Activated CD4-positive, alpha-beta T cell treated with anti-CD3 and anti-CD28 coated beads for 1 hour (primary cell): Measurements from ENCODE around the gene RASGRF2.

Experiments used
- DNase-seq: peaks from one replicate; pipeline ENCODE4 v3.0.0-alpha.2; 2020

Gene RASGRF2

GRCh38 chr5:80956272-80956671 lies 3.9 kb upstream of the RASGRF2 start:
- DNase-seq, result no peak

DNA sequence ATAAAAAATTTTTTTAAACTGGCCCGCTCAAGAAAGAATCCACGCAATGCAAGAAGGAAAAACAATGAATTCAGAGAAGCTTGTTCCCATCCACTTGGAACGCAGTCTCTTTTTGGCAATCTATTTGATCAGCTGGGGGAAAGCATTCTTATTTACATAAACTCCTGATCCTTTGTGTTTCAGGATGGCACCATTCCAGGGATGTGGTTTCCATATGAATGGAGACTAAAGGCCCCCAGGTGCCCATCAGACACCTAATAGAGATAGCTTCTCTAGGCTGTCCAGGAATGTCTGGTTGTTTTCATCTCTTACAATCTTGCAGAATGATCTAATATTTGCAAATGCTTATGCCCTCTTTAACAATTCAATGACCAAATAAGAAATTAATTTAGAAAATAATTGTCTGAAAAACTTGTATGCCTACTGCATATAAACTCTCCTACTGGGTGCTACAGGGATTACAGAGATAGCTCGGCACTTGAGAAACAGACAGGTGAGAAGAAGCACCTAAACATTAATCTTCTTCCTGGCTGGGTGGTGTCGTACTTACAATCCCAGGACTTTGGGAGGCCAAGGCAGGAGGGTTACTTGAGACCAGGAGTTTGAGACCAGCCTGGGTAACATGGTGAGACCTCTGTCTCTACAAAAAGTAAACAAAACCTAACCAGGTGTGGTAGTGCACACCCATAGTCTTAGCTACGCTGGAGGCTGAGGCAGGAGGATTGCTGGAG lies 3.0 kb upstream of the RASGRF2 start:
- DNase-seq, result no peak

DNA sequence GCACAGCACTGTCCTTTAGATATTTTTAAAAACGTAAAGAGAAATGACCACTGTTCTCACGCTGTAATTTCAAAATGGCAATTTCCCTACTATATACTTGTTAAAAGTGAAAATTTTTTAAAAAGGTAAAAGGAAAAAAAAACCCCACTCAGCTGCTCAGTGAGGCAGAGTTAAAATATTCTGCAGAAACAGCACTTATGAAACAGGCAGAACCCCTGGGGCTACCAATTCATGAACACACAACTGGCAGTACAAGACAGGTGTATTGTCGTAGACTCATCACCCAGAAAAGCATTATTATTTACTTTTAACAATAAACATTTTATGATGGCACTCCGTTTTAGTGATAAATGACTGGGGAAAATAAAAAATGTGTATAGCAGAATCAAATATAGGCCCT lies 1.5 kb upstream of the RASGRF2 start:
- DNase-seq, result no peak

DNA sequence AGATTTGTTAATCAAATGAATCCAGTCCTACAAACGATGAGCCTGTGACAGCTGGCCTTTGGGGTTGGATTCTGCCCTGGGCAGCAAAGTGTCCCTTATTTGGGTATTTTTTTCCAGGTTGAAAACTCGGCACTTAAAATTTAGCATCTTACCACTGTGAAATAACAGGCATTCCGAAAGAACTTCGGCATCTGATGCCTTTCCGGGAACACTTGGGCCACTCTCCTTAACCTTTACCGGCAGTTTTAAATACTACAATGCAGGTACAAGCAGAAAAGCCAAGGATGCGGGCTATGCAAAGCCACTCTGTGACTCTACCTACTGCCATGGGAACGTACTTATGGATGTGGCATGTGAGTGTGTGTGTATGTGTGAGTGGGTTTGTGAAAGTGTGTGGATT lies 1.0 kb upstream of the RASGRF2 start:
- no peak for DNase-seq

DNA sequence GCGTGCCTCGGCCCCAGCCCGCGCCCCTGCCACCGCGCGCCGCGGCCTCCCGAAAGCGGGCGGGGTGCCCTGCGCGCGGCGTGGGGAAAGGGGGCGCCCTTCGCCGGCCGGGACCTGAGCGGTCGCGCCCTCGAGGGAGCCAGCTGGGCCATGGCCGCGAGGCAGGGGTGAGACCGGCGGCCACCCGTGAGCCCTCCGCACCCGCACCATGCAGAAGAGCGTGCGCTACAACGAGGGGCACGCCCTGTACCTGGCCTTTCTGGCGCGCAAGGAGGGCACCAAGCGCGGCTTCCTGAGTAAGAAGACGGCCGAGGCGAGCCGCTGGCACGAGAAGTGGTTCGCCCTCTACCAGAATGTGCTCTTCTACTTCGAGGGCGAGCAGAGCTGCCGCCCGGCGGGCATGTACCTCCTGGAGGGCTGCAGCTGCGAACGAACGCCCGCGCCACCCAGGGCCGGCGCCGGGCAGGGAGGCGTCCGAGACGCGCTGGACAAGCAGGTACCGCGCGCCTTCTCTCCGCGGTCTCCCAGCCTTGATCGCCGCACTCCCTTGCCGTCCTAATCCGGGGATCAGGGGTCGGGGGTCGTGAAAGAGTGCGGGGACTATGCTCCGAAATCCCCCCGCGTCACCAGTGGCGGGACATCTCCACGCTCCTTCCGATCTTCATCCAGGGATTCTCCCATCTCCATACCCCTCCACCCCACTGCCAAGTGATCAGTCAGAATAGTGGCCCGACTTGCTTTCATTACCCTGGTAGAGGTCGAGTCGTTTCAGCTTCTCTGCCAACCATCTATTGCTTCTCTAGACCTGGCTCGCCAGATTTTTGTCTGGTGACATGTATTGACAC lies 590 bp downstream of the RASGRF2 start:
- peak; percentile 26 for DNase-seq

GRCh38 chr5:80961376-80962281 lies 1.5 kb downstream of the RASGRF2 start:
- peak; percentile 20 for DNase-seq

GRCh38 chr5:80962630-80963520 lies 2.7 kb downstream of the RASGRF2 start:
- DNase-seq, result no peak

DNA sequence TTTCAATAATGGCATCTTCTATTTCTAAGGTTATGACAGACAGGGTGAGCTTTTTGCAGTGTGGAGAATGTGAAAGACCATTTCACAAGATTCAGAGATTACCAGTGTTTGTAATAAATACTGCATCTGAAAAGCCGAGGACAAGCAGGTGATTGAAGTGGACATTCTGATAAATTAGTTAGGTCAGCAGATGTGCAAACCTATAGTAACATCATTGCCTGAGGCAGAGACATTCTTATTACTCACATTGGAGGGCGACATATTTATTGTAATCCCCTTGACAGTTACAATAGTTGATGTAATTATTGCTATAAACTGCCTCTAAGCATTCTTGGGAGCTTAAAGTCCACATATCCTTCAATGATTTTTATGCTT lies 3.3 kb downstream of the RASGRF2 start:
- DNase-seq, result no peak

DNA sequence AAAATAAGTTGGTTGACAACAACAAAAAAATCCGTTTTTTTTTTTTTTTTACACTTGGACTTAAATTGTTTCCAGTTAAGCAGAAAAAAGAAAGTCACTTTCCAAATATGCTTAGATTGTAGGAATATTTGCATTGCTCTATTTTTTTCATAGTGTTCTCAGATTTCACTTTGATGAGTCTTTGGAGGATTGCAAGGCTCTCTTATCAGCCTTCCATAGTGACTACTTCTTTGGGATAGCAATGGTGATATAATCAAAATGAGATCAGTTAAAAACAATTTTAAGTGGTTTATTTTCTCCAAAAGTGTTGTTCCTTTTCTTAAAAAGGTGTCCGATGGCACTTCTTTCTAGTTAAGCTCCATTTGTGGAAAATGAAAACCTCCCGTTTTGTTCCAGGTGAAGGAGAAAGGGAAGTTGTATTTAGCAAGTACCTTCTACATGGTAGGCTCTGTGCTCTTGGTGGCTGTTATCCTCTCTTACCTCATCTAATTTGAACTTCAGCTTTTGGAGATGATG lies 3.9 kb downstream of the RASGRF2 start:
- no peak for DNase-seq

DNA sequence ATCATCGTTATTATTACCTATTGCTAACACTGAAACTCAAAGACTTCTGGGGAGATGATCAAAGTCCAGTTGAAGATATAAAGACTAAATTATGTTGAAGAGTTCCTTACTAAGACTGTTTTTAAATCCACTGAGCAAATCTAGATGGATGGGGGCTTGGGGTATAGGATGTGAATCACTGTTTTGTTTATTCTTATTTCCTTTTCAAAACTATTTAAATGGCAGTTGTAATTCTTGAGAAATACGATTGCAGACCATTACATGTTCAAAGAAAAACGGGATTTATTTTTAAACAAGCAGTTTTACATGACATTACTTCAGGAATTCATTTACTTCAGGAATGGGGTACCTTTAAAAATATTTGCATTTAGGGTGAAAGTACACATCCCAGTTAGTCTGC lies 4.3 kb downstream of the RASGRF2 start:
- DNase-seq, result no peak

- DNase-seq, result no peak
Observed at GRCh38 chr5:80964919-80965318, 4.8 kb downstream of the RASGRF2 start.

- DNase-seq, result no peak
Observed at GRCh38 chr5:80967500-80968181, 7.5 kb downstream of the RASGRF2 start.

GRCh38 chr5:80973027-80973426 lies 12.9 kb downstream of the RASGRF2 start:
- no peak for DNase-seq

DNA sequence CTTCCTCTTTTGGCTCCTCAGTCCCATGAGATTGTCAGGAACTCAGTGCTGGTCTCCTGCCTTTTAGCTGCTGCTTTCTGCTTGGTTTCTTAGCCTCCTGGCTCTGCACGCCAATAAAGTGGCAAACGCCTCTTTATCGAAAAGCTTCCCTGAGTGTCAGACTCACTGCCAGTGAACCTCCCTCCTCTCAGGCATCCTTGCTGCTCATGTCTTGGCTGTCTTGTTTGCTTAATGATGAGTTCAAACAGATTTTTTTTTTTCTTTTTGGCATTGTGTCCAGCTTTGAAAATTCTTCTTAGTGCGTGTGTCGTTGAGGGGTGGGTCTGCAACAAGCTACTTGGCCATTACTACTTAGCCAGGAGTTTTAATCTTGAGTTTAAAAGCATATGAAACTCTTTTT lies 14.9 kb downstream of the RASGRF2 start:
- no peak for DNase-seq

- no peak for DNase-seq
Observed at GRCh38 chr5:80976985-80977384, 16.8 kb downstream of the RASGRF2 start.

DNA sequence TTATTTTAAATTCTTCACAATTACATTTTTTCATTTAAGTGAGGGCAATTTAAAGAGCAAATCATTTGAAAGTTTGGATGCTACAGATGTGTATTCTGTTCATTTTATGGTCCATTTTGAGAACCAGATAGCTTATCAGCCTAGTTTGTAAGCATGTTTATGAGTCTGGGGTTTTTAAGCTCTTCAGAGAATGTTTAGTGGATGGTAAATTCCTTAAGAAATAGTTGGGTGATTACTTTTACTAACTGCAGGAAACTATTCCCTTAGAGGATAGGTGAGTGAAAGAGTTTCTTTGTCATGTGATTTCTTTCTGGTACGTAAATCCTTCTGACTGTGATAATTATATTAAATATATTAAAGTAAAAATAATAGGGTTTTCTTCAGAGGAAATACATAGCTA lies 17.6 kb downstream of the RASGRF2 start:
- DNase-seq, result no peak

- no peak for DNase-seq
Observed at GRCh38 chr5:80978772-80979317, 18.7 kb downstream of the RASGRF2 start.

GRCh38 chr5:80982093-80982492 lies 21.9 kb downstream of the RASGRF2 start:
- DNase-seq, result no peak

DNA sequence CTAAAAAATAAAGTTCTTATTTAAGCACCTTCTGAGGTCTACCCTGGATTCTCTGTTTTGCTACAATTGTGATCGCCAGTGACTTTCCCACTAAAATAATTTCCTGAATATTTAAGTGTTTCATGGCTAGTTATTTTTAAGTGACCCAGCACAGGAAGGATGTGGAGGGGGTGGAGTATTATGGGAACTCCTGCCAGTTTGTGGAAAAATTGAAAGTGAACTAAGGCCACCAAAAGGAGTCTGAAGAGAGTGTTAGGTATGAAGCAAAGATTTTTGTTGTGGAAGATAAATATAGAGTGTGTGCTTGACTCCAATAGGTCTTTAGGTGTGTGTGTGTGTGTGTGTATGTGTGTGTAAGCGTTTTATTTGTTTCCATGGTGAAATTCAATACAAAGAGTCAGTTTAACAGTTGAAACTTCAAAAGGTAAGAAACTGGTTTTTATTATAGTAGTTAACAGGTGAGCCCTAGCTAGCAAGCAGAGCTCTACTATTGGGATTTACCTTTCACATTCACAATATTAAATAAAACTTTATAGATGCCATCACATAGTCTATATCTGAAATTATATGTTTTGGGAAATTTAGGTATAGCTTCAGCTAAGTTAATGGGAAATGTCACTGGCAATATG lies 25.6 kb downstream of the RASGRF2 start:
- DNase-seq, result no peak

DNA sequence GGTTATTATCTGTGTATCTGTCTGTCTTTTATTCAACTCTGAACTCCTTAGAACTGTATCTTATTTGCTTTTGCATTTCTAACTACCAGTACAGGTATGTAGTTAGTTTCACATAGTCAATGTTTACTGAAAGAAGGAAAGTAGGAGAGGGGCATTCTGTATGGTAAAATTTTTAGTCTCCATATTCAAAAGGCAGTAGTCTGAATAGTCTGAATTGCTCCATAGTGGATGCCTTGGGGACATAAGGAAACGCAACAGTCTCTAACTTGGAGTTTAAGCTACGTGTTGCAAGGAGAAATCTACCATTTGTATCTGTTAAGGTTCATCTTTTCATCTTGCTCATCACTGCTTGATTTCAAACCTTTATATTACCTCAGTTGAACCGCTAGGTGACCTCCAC lies 26.2 kb downstream of the RASGRF2 start:
- no peak for DNase-seq
